A549 (cell line): ENCODE measurements around the gene OR10S1.

Source experiments
- CBX2 ChIP-seq: fragments of 200-600 bp; sonication (generic); IDR thresholded peaks from 2 replicates; pipeline ENCODE4 v1.6.1; 2016; ENCODE audit warnings: low read depth, mild to moderate bottlenecking, borderline replicate concordance
- CHD2 ChIP-seq: fragments of 150-350 bp; IDR thresholded peaks from 2 replicates; pipeline ENCODE4 v1.6.1; 2014; ENCODE audit warnings: low read length; ENCODE audit not compliant: partially characterized antibody
- EHMT2 ChIP-seq: fragments of 200-600 bp; sonication (generic); IDR thresholded peaks from 2 replicates; pipeline ENCODE4 v1.6.1; 2016; ENCODE audit warnings: antibody characterized with exemption, low read depth, mild to moderate bottlenecking, moderate library complexity
- EP300 ChIP-seq, 2 experiments: fragments of >200 bp; sonication (Bioruptor Twin); formaldehyde crosslinking; IDR thresholded peaks; 2 replicates in 1 of 2; 3 replicates in 1 of 2; pipeline ENCODE4 v1.6.1; 2016 to 2017
- GATA3 ChIP-seq: IDR thresholded peaks from 2 replicates; pipeline ENCODE4 v1.6.1; 2012; ENCODE audit warnings: borderline replicate concordance
- HOXB13 ChIP-seq: fragments of 250-450 bp; sonication (Bioruptor Pico); IDR thresholded peaks from 2 replicates; pipeline ENCODE4 v1.5.0; 2020; ENCODE audit warnings: low read depth, mild to moderate bottlenecking, moderate library complexity
- POLR2A ChIP-seq: IDR thresholded peaks from 2 replicates; pipeline ENCODE4 v1.6.1; 2012; ENCODE audit warnings: mild to moderate bottlenecking, low read length
- RAD21 ChIP-seq, 2 experiments: fragments of >200 bp in 1 of 2; sonication (Bioruptor Twin) in 1 of 2; formaldehyde crosslinking in 1 of 2; IDR thresholded peaks in 1 of 2; conservative IDR thresholded peaks in 1 of 2; 2 replicates in 1 of 2; 3 replicates in 1 of 2; pipeline ENCODE4 v1.6.1; 2012 to 2018; ENCODE audit warnings: inconsistent platforms in 1 of 2
- SREBF2 ChIP-seq: fragments of 450-650 bp; IDR thresholded peaks from 2 replicates; pipeline ENCODE4 v1.6.1; 2014; ENCODE audit warnings: mild to moderate bottlenecking, moderate library complexity
- ZC3H11A ChIP-seq: fragments of 450-650 bp; IDR thresholded peaks from 2 replicates; pipeline ENCODE4 v1.6.1; 2014; ENCODE audit warnings: antibody characterized with exemption, mild to moderate bottlenecking
- TF ChIP-seq, protein P1 (sequence below): fragments of >200 bp; sonication (Bioruptor Twin); formaldehyde crosslinking; IDR thresholded peaks from 3 replicates; pipeline ENCODE4 v1.5.1; 2016
- TF ChIP-seq, protein P2 (sequence below): IDR thresholded peaks from 2 replicates; pipeline ENCODE4 v1.6.1; 2012
- TF ChIP-seq, protein P3 (sequence below): fragments of 450-650 bp; IDR thresholded peaks from 2 replicates; pipeline ENCODE4 v1.6.1; 2014; ENCODE audit warnings: antibody characterized with exemption

DNA sequence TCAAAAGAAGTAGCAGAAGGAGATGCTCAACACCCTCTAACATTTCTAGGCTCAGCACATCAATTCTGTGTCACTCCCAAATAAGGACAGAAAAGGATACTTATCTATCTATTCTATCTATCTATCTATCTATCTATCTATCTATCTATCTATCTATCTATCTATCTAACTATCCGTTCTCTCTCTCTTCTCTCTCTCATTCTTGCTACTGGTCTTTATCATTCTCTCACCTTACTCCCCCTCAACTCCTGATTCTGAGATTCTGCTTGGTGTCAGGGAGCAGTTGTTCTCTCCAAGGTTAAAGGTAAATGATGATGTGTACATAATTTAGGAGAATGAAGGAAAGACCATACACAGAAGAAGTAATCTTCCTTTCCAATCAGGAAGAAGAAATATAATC, 17.5 kb upstream of the OR10S1 start, which contains the start of gene OR10G6:
- no peak for TF ChIP-seq POLR2A
- TF ChIP-seq SREBF2 = no peak
- TF ChIP-seq, protein P1, sequence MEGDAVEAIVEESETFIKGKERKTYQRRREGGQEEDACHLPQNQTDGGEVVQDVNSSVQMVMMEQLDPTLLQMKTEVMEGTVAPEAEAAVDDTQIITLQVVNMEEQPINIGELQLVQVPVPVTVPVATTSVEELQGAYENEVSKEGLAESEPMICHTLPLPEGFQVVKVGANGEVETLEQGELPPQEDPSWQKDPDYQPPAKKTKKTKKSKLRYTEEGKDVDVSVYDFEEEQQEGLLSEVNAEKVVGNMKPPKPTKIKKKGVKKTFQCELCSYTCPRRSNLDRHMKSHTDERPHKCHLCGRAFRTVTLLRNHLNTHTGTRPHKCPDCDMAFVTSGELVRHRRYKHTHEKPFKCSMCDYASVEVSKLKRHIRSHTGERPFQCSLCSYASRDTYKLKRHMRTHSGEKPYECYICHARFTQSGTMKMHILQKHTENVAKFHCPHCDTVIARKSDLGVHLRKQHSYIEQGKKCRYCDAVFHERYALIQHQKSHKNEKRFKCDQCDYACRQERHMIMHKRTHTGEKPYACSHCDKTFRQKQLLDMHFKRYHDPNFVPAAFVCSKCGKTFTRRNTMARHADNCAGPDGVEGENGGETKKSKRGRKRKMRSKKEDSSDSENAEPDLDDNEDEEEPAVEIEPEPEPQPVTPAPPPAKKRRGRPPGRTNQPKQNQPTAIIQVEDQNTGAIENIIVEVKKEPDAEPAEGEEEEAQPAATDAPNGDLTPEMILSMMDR = no peak
- no peak for TF ChIP-seq GATA3
- TF ChIP-seq, protein P2, sequence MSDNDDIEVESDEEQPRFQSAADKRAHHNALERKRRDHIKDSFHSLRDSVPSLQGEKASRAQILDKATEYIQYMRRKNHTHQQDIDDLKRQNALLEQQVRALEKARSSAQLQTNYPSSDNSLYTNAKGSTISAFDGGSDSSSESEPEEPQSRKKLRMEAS = no peak
- no peak for TF ChIP-seq CBX2
- no peak for TF ChIP-seq EP300 (IDR thresholded peaks at IDR 0.05)
- TF ChIP-seq HOXB13 = no peak
- no peak for TF ChIP-seq ZC3H11A
- no peak for TF ChIP-seq RAD21 (conservative IDR thresholded peaks at IDR 0.05 in 1 of 2, IDR thresholded peaks at IDR 0.05 in 1 of 2)
- TF ChIP-seq CHD2 = no peak
- TF ChIP-seq EHMT2 = no peak
- TF ChIP-seq, protein P3, sequence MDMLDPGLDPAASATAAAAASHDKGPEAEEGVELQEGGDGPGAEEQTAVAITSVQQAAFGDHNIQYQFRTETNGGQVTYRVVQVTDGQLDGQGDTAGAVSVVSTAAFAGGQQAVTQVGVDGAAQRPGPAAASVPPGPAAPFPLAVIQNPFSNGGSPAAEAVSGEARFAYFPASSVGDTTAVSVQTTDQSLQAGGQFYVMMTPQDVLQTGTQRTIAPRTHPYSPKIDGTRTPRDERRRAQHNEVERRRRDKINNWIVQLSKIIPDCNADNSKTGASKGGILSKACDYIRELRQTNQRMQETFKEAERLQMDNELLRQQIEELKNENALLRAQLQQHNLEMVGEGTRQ = no peak
